Measurements from ENCODE around the gene CDC37.

Gene CDC37

GRCh38 chr19:10403137-10404021, at the start of gene CDC37:
TSS of gene CDC37 (minus strand) at chr19:10403542. CDS start at chr19:10403479, 63 bp downstream.
- peak; percentile 97 for DNase-seq

GRCh38 chr19:10450853-10451609, 47.7 kb upstream of the CDC37 start:
- peak; percentile 8 for DNase-seq

- no peak for DNase-seq
Measured at GRCh38 chr19:10450191-10450852, 47.0 kb upstream of the CDC37 start.

- DNase-seq, result no peak
Measured at GRCh38 chr19:10449037-10449436, 45.7 kb upstream of the CDC37 start.

GRCh38 chr19:10442698-10443097, 39.4 kb upstream of the CDC37 start:
- no peak for DNase-seq

- no peak for DNase-seq
Measured at GRCh38 chr19:10439588-10439987, 36.2 kb upstream of the CDC37 start.

GRCh38 chr19:10433131-10433536, 29.8 kb upstream of the CDC37 start:
- no peak for DNase-seq

- no peak for DNase-seq
Measured at GRCh38 chr19:10432736-10433130, 29.4 kb upstream of the CDC37 start.

- DNase-seq, result peak; percentile 62
Measured at GRCh38 chr19:10431943-10432735, 28.8 kb upstream of the CDC37 start.

GRCh38 chr19:10431254-10431942, 28.1 kb upstream of the CDC37 start:
- DNase-seq, result peak; percentile 53

- DNase-seq, result peak; percentile 60
Measured at GRCh38 chr19:10430505-10431253, 27.3 kb upstream of the CDC37 start.

- DNase-seq, result no peak
Measured at GRCh38 chr19:10428996-10429381, 25.6 kb upstream of the CDC37 start.

- no peak for DNase-seq
Measured at GRCh38 chr19:10427169-10427568, 23.8 kb upstream of the CDC37 start.

GRCh38 chr19:10424011-10424637, 20.8 kb upstream of the CDC37 start:
- DNase-seq, result peak; percentile 83

- no peak for DNase-seq
Measured at GRCh38 chr19:10422846-10423245, 19.5 kb upstream of the CDC37 start.

GRCh38 chr19:10422046-10422461, 18.7 kb upstream of the CDC37 start:
- DNase-seq, result peak; percentile 59

- DNase-seq, result peak; percentile 52
Measured at GRCh38 chr19:10421240-10422045, 18.1 kb upstream of the CDC37 start.

GRCh38 chr19:10420444-10421239, 17.3 kb upstream of the CDC37 start, which contains the start of gene PDE4A:
TSS of gene PDE4A (plus strand) at chr19:10420538. CDS start at chr19:10420765, 227 bp downstream.
- peak; percentile 89 for DNase-seq

All from RPMI8226 (cell line).